Lower leg skin (tissue), 4 donors: ENCODE measurements around the gene UBXN11. TPM values are rescaled to one million over a fixed set of nuclear protein-coding genes. Genes with fewer than 3 reads are reported as not detected.

ENCODE experiments used
- DNase-seq, 2 donors: peaks; one replicate each; pipeline ENCODE4 v3.0.0-alpha.2; 2019; ENCODE audit warnings: low spot score in 2 of 2
- H3K4me3 ChIP-seq: fragments of 200-600 bp; sonication (generic); 2 replicates; pipeline ENCODE4 v1.5.1; 2017; ENCODE audit warnings: mild to moderate bottlenecking, low read depth; ENCODE audit not compliant: poor library complexity, severe bottlenecking
- CTCF ChIP-seq, 3 donors: fragments of 450-650 bp; IDR thresholded peaks; one replicate each; pipeline ENCODE4 v1.5.1; 2016; ENCODE audit warnings: antibody characterized with exemption in 3 of 3, mild to moderate bottlenecking in 3 of 3, moderate library complexity in 2 of 3
- POLR2A ChIP-seq, 2 donors: fragments of 450-650 bp; IDR thresholded peaks; one replicate each; pipeline ENCODE4 v1.6.1; 2016 to 2017; ENCODE audit warnings: antibody characterized with exemption in 2 of 2, mild to moderate bottlenecking in 1 of 2, moderate library complexity in 1 of 2
- WGBS, 2 donors: methylation state at CpG; one replicate each; pipeline ENCODE4 v1.1.5; 2018; 5-methylcytosine and 5-hydroxymethylcytosine counted together
- intact Hi-C: fragments of 100-400 bp; cut with DNase I; formaldehyde crosslinking; loops from one replicate; pipeline ENCODE4 v1.15.0; 2023; ENCODE audit warnings: low total_unique reads
- total RNA-seq, 4 donors: library from RNA; depleted of rRNA; stranded (reverse); fragments of >200 nt; gene quantifications; one replicate each; pipeline ENCODE4 v1.1.0, GENCODE V29; 2016

Gene UBXN11
- total RNA-seq, 4 donors from 2014 or later, result 5.1 to 9.6 (median 5.8) TPM

DNA sequence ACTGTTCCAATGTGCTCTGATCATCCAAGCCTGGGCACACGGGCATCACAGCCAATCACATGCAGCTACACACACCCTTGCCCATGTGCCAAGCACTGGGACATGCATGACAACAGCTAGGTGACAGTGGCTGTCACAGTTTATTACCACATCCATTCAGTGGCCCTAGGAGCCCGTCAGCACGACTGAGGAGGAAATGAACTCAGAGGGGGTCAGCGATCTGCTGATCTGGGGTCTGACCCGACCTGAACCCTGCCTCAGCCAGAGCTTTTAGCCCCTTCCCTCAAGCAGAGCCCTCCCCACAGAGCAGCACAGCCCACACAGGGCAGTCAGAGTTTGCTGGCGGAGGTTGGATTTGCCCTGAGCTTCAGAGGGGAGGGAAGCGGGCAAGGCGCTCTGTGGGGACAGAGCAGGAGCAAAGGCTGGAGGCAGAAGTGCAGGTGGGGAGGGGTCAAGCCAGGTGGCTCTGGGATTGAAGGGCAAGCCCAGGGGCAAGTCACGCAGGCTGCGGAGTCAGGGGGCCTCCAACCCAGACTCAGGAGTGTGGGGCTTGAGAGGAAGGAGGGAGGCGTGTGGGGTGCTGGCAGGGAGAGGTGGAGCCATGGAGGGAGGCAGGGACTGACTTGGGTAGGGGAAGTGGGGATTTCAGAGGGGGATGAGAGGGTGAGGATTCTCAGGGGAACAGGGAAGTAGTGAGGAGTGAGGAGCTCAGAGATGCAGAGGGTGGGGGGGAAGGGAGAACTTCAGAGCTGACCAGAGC is 16.1 kb downstream of the UBXN11 start:
- whole genome bisulfite sequencing, 2 donors, result 72 to 77% methylated on average over 11 of the region's 11 CpGs
- no peak for TF ChIP-seq POLR2A (IDR thresholded peaks at IDR 0.05)
- no peak for TF ChIP-seq CTCF (IDR thresholded peaks at IDR 0.05)
- intact Hi-C loops, result no loop called here
- no peak for DNase-seq
- no peak overlapping the region for H3K4me3 ChIP-seq

GRCh38 chr1:26289158-26290059 is 17.0 kb downstream of the UBXN11 start:
- no peak overlapping the region for H3K4me3 ChIP-seq
- DNase-seq, result no peak
- TF ChIP-seq POLR2A (IDR thresholded peaks at IDR 0.05) (no peak), CTCF (IDR thresholded peaks at IDR 0.05) (no peak)
- 83 to 88% methylated on average over 20 to 21 of the region's 21 CpGs for WGBS, 2 donors
- intact Hi-C loops, result loop anchor here (5.0 kb wide), 1 partner anchor 33 kb away; no protein-coding TSS in a partner anchor

DNA sequence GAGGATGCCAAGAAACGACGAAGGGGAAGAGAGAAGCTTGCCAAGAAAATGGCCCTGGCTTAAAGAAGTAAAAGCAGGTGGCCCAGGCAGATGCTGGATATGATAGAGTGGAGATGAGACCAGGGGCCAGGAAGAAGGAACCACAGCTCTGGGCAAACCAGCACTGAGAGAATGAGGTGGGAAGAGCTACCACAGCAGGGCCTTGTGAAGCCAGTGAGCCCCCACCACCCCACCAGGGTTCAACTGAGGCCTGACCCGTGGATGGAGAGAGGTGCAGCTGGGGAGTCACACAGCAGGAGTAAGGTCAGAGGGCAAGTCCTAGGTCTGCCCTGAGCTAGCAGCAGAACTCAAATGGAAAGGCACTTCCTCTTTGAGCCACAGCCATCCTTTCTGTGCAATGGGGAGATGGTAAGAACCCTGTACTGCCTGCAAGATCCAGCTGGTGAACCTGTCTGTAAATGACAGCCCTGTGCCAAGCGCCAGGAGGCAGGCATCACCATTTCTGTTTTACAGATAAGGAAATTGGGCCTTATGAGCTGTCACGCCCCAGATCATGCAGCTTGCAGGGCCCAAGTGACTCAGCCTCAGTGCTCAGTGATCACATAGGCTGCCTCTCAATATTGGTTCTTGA is 18.0 kb downstream of the UBXN11 start:
- WGBS, 2 donors, result 41% methylated on average over 5 of the region's 5 CpGs
- TF ChIP-seq CTCF (IDR thresholded peaks at IDR 0.05) (no peak), POLR2A (IDR thresholded peaks at IDR 0.05) (no peak)
- intact Hi-C loops, result loop anchor here (5.0 kb wide), 1 partner anchor 34 kb away; no protein-coding TSS in a partner anchor
- no peak for DNase-seq
- H3K4me3 ChIP-seq, result no peak overlapping the region

GRCh38 chr1:26287811-26288210 is 18.6 kb downstream of the UBXN11 start:
- no peak for DNase-seq
- 85% methylated on average over 5 of the region's 5 CpGs for WGBS, 2 donors
- intact Hi-C loops, result loop anchor here (5.0 kb wide), 1 partner anchor 34 kb away; no protein-coding TSS in a partner anchor

More at GRCh38 chr1:26287811-26288210, 18.6 kb downstream of the UBXN11 start:
- no peak overlapping the region for H3K4me3 ChIP-seq
- TF ChIP-seq CTCF (IDR thresholded peaks at IDR 0.05), result no peak
- TF ChIP-seq POLR2A (IDR thresholded peaks at IDR 0.05), result no peak
